GM12878 (cell line): Measurements from ENCODE around the gene RBBP8NL. TPM values are rescaled to one million over a fixed set of nuclear protein-coding genes. Genes with fewer than 3 reads are reported as not detected.

ENCODE experiments used
- ATAC-seq: fragments of 200-7000 bp; cut with Tn5 transposase; 3 replicates; pipeline ENCODE4 v1.9.1; 2020; ENCODE audit warnings: mild to moderate bottlenecking, moderate library complexity
- BruUV-seq: library from RNA; stranded (reverse); fragments of 400-500 nt; replicated peaks from 2 replicates; lab custom pipeline; 2021; lab: Mats Ljungman, UMichigan
- CTCF ChIA-PET: fragments of 300-600 bp; sonication (Branson Sonifier 250); formaldehyde crosslinking; extraction: SDS; loops from one replicate; lab custom pipeline; 2021; ENCODE audit warnings: inconsistent platforms; lab: Yijun Ruan, JAX
- POLR2A ChIA-PET: fragments of 350-600 bp; formaldehyde crosslinking; extraction: SDS; loops from one replicate; lab custom pipeline; 2021; ENCODE audit warnings: inconsistent platforms; lab: Charles Lee
- RAD21 ChIA-PET: fragments of 300-600 bp; sonication (Branson Sonifier 250); formaldehyde crosslinking; loops from one replicate; lab custom pipeline; 2023; ENCODE audit warnings: antibody characterized with exemption; ENCODE audit not compliant: unreplicated experiment; lab: Charles Lee
- SMC1A ChIA-PET: fragments of 300-600 bp; sonication (Branson Sonifier 250); formaldehyde crosslinking; loops from one replicate; lab custom pipeline; 2023; ENCODE audit not compliant: unreplicated experiment, uncharacterized antibody; lab: Charles Lee
- DNase-seq: peaks from one replicate; pipeline ENCODE4 v3.0.0-alpha.2; 2011; ENCODE audit warnings: low read depth, low spot score
- FAIRE-seq: peaks from 3 replicates; lab custom pipeline; 2011; peaks lifted over from hg19 to GRCh38; lab: Jason Lieb, UNC
- H2AFZ ChIP-seq: 2 replicates; pipeline ENCODE4 v1.6.0; 2011; ENCODE audit warnings: low read depth, low read length, control low read depth; ENCODE audit not compliant: control insufficient read depth
- H3K27ac ChIP-seq: 2 replicates; pipeline ENCODE4 v1.5.1; 2011; ENCODE audit warnings: control low read depth; ENCODE audit not compliant: control insufficient read depth, insufficient read depth
- H3K27me3 ChIP-seq, 2 experiments: replicated peaks in 1 of 2; 2 replicates each; pipeline versions ENCODE4 v1.6.0 to v1.6.1; 2011; ENCODE audit warnings: low read length in 1 of 2; ENCODE audit not compliant: control insufficient read depth in 2 of 2, insufficient read depth in 2 of 2
- H3K36me3 ChIP-seq, 2 experiments: 2 replicates each; pipeline ENCODE4 v1.5.1; 2011; ENCODE audit warnings: low read length in 1 of 2; ENCODE audit not compliant: control insufficient read depth in 2 of 2, insufficient read depth in 2 of 2
- H3K4me1 ChIP-seq: 2 replicates; pipeline ENCODE4 v1.6.1; 2011; ENCODE audit warnings: mild to moderate bottlenecking, low read length, moderate library complexity, mixed read lengths; ENCODE audit not compliant: control insufficient read depth, insufficient read depth
- H3K4me2 ChIP-seq: 2 replicates; pipeline ENCODE4 v1.6.0; 2011; ENCODE audit warnings: control low read depth; ENCODE audit not compliant: control insufficient read depth, insufficient read depth
- H3K4me3 ChIP-seq: fragments of 200-600 bp; sonication (generic); 2 replicates; pipeline ENCODE4 v1.5.1; 2016
- H3K79me2 ChIP-seq: 2 replicates; pipeline ENCODE4 v1.6.0; 2011; ENCODE audit warnings: low read length; ENCODE audit not compliant: control insufficient read depth, insufficient read depth
- H3K9ac ChIP-seq: 2 replicates; pipeline ENCODE4 v1.8.0; 2011; ENCODE audit warnings: low read length, control low read depth, mixed read lengths; ENCODE audit not compliant: control insufficient read depth, insufficient read depth
- H3K9me3 ChIP-seq: replicated peaks from 3 replicates; pipeline ENCODE4 v1.5.1; 2011; ENCODE audit warnings: mild to moderate bottlenecking, low read length; ENCODE audit not compliant: control insufficient read depth, insufficient read depth
- H4K20me1 ChIP-seq: 2 replicates; pipeline ENCODE4 v1.6.0; 2011; ENCODE audit not compliant: control insufficient read depth, insufficient read depth
- CBX5 ChIP-seq: sonication (generic); IDR thresholded peaks from 2 replicates; pipeline ENCODE4 v1.6.1; 2016; ENCODE audit warnings: low read depth, moderate library complexity, mild to moderate bottlenecking, inconsistent platforms
- CTCF ChIP-seq, 3 experiments: IDR thresholded peaks in 2 of 3; conservative IDR thresholded peaks in 1 of 3; 2 replicates each; pipeline ENCODE4 v1.5.1; 2011; ENCODE audit warnings: low read depth in 3 of 3, low read length in 3 of 3, mild to moderate bottlenecking in 3 of 3, control low read depth in 2 of 3, moderate library complexity in 2 of 3, inconsistent platforms in 1 of 3, mixed read lengths in 1 of 3; ENCODE audit not compliant: control insufficient read depth in 2 of 3, insufficient read depth in 1 of 3; ENCODE audit errors: extremely low read depth in 1 of 3
- DPF2 ChIP-seq: fragments of 450-650 bp; IDR thresholded peaks from 2 replicates; pipeline ENCODE4 v1.6.1; 2017; ENCODE audit warnings: mild to moderate bottlenecking
- HCFC1 ChIP-seq: fragments of 150-350 bp; IDR thresholded peaks from 2 replicates; pipeline ENCODE4 v1.6.1; 2014; ENCODE audit warnings: low read length
- HDAC2 ChIP-seq: fragments of 200-600 bp; sonication (generic); IDR thresholded peaks from 2 replicates; pipeline ENCODE4 v1.6.1; 2017
- IKZF1 ChIP-seq: fragments of 450-650 bp; conservative IDR thresholded peaks from 2 replicates; pipeline ENCODE4 v1.6.1; 2017; ENCODE audit warnings: antibody characterized with exemption, mild to moderate bottlenecking
- MEF2A ChIP-seq: IDR thresholded peaks from 2 replicates; pipeline ENCODE4 v1.6.1; 2011; ENCODE audit warnings: low read depth, mild to moderate bottlenecking, low read length, moderate library complexity; ENCODE audit not compliant: insufficient read depth
- NFIC ChIP-seq: IDR thresholded peaks from 2 replicates; pipeline ENCODE4 v1.6.1; 2012; ENCODE audit warnings: low read depth, mild to moderate bottlenecking, inconsistent platforms, low read length, moderate library complexity
- PKNOX1 ChIP-seq: fragments of 450-650 bp; IDR thresholded peaks from 2 replicates; pipeline ENCODE4 v1.6.1; 2016; ENCODE audit warnings: mild to moderate bottlenecking
- SIN3A ChIP-seq: IDR thresholded peaks from 2 replicates; pipeline ENCODE4 v1.6.1; 2012; ENCODE audit warnings: low read depth, low read length, improper control_type of control experiment
- SIX5 ChIP-seq: IDR thresholded peaks from 2 replicates; pipeline ENCODE4 v1.6.1; 2011; ENCODE audit warnings: mild to moderate bottlenecking, low read depth, low read length, moderate library complexity; ENCODE audit not compliant: severe bottlenecking
- SUPT20H ChIP-seq: IDR thresholded peaks from 2 replicates; pipeline ENCODE4 v1.6.1; 2011; ENCODE audit warnings: low read depth, mild to moderate bottlenecking, low read length, moderate library complexity, borderline replicate concordance; ENCODE audit not compliant: control insufficient read depth
- USF2 ChIP-seq: IDR thresholded peaks from 2 replicates; pipeline ENCODE4 v1.6.1; 2011; ENCODE audit warnings: low read depth, low read length, improper control_type of control experiment, borderline replicate concordance
- WGBS: methylation state at CpG from one replicate; pipeline ENCODE4 v1.1.6; 2016; ENCODE audit warnings: low lambda C conversion rate; ENCODE audit not compliant: insufficient replicate concordance, insufficient coverage; ENCODE audit errors: missing lambda C conversion rate; 5-methylcytosine and 5-hydroxymethylcytosine counted together
- in situ Hi-C: fragments of 300-500 bp; cut with MboI; formaldehyde crosslinking; loops from 9 replicates; pipeline ENCODE4 v1.14.3; 2018; ENCODE audit warnings: mixed read lengths
- intact Hi-C: fragments of 100-400 bp; cut with micrococcal nuclease; formaldehyde crosslinking; loops from one replicate; pipeline ENCODE4 v1.14.2; 2022; ENCODE audit not compliant: unreplicated experiment
- polyA plus RNA-seq, 11 experiments: library from polyadenylated mRNA; depleted of rRNA in 4 of 11; unstranded in 6 of 11; stranded (reverse) in 5 of 11; fragments of >200 nt; fragmentation: Nextera tagmentation in 4 of 11; fragmentation: Illumina TruSeq in 1 of 11; extraction: Ambion mirVana in 4 of 11; extraction: Trizol in 1 of 11; gene quantifications; 1 replicate in 1 of 11; 2 replicates in 10 of 11; pipeline versions ENCODE4 v1.2.1 to v1.2.3, GENCODE V29; 2011 to 2016; ENCODE audit warnings: inconsistent platforms in 2 of 11, missing spikeins in 2 of 11, low read depth in 1 of 11
- total RNA-seq, 4 experiments: library from RNA; depleted of rRNA in 3 of 4; stranded (reverse); fragments of >200 nt in 3 of 4; fragmentation: Illumina TruSeq in 1 of 4; extraction: Trizol in 1 of 4; gene quantifications; 2 replicates each; pipeline versions ENCODE4 v1.2.1 to v1.2.3, GENCODE V29; 2013 to 2021

RBBP8NL gene
- total and polyA plus RNA-seq, 10 of the 15 experiments (the other 5 are each of a cell fraction or from before 2014, with no cell fraction given): not detected

GRCh38 chr20:62437927-62438326 is 10.6 kb upstream of the RBBP8NL start:
- Histone ChIP-seq H3K4me2 (no peak overlapping the region), H3K9ac (no peak overlapping the region), H3K9me3 (no peaks in the 10 kb centered on the region), H3K79me2 (no peaks in the 10 kb centered on the region), H2AFZ (no peak overlapping the region), H3K27ac (no peak overlapping the region), H3K4me1 (no peaks in the 10 kb centered on the region), H3K27me3 (peaks cover 0 to 12% of the 10 kb centered on the region in 2 experiments; a peak in 3 of 4 replicates), H3K4me3 (no peak overlapping the region), H4K20me1 (no peaks in the 10 kb centered on the region), H3K36me3 (no peaks in the 10 kb centered on the region)
- BruUV-seq: no TSS peak
- ATAC-seq (no peak), FAIRE-seq (no peak), DNase-seq (no peak)
- CTCF ChIA-PET: no interaction called here
- 68% methylated on average over 24 of the region's 24 CpGs for WGBS
- POLR2A ChIA-PET: no interaction called here
- SMC1A ChIA-PET: no interaction called here
- in situ Hi-C loops: no loop called here
- RAD21 ChIA-PET: no interaction called here
- no peak for TF ChIP-seq CBX5
- no peak for TF ChIP-seq MEF2A
- no peak for TF ChIP-seq DPF2
- TF ChIP-seq SIX5: no peak
- no peak for TF ChIP-seq HDAC2
- intact Hi-C loops: no loop called here

DNA sequence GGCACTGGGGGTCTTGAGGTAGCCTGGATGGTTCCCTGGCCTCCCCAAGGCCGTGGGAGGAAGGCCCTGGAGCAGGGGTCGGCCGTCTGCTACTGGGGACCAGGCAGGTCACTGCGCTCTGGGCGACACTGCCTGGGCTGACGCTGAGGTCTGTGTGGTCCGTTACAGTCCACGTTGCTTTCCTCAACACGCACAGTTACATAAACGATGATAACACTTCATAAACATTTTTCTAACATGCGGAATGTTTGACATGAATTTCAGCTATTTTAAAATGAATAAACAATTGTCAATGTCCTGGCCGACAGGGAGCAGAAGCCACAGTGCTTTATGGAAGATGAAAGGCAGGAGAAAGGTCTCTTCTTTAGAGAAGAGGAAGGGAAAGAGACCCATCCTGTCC is 10.2 kb upstream of the RBBP8NL start:
- Histone ChIP-seq H2AFZ (no peak overlapping the region), H3K9ac (no peak overlapping the region), H3K79me2 (no peaks in the 10 kb centered on the region), H4K20me1 (no peaks in the 10 kb centered on the region), H3K4me1 (no peaks in the 10 kb centered on the region), H3K27ac (no peak overlapping the region), H3K27me3 (peaks cover 0 to 12% of the 10 kb centered on the region in 2 experiments; a peak in 3 of 4 replicates), H3K4me2 (no peak overlapping the region), H3K4me3 (no peak overlapping the region), H3K36me3 (no peaks in the 10 kb centered on the region), H3K9me3 (no peaks in the 10 kb centered on the region)
- intact Hi-C loops (no loop called here), in situ Hi-C loops (no loop called here)
- DNase-seq (no peak), ATAC-seq (no peak), FAIRE-seq (no peak)
- CTCF ChIA-PET: no interaction called here
- no TSS peak for BruUV-seq
- POLR2A ChIA-PET: no interaction called here
- 31% methylated on average over 12 of the region's 12 CpGs for WGBS
- SMC1A ChIA-PET: no interaction called here
- RAD21 ChIA-PET: no interaction called here
- no peak for TF ChIP-seq SIN3A
- TF ChIP-seq NFIC: no peak
- no peak for TF ChIP-seq HCFC1
- TF ChIP-seq IKZF1: no peak
- no peak for TF ChIP-seq SUPT20H
- TF ChIP-seq PKNOX1: no peak
- TF ChIP-seq MEF2A: no peak
- no peak for TF ChIP-seq CTCF (IDR thresholded peaks at IDR 0.05 in 2 of 3, conservative IDR thresholded peaks at IDR 0.05 in 1 of 3; ENCODE audit: control insufficient read depth in 2 of 3, extremely low read depth in 1 of 3, insufficient read depth in 1 of 3, low read depth in 3 of 3, low read length in 3 of 3)
- TF ChIP-seq USF2: no peak
